Trophoblast cell (in vitro differentiated cells and primary cell): ENCODE measurements around the gene CYP26C1.

Source experiments
- DNase-seq, 2 donors: peaks; one replicate each; pipeline ENCODE4 v3.0.0-alpha.2; 2016
- H2AFZ ChIP-seq: 2 replicates; pipeline ENCODE4 v1.6.1; 2013; ENCODE audit warnings: low read length, moderate library complexity, mild to moderate bottlenecking; ENCODE audit not compliant: insufficient read depth, poor library complexity
- H2AK5ac ChIP-seq: 2 replicates; pipeline ENCODE4 v1.6.1; 2013; ENCODE audit warnings: mild to moderate bottlenecking, low read length
- H2BK120ac ChIP-seq: 2 replicates; pipeline ENCODE4 v1.6.1; 2013; ENCODE audit warnings: low read length, mild to moderate bottlenecking, moderate library complexity; ENCODE audit not compliant: insufficient read depth, poor library complexity
- H2BK12ac ChIP-seq: 2 replicates; pipeline ENCODE4 v1.6.1; 2013; ENCODE audit warnings: mild to moderate bottlenecking, low read length, moderate library complexity
- H2BK5ac ChIP-seq: 2 replicates; pipeline ENCODE4 v1.6.1; 2013; ENCODE audit warnings: low read length, low read depth, moderate library complexity, mild to moderate bottlenecking; ENCODE audit not compliant: poor library complexity
- H3K14ac ChIP-seq: 2 replicates; pipeline ENCODE4 v1.6.1; 2013; ENCODE audit warnings: mild to moderate bottlenecking, low read length
- H3K18ac ChIP-seq: 2 replicates; pipeline ENCODE4 v1.6.1; 2013; ENCODE audit warnings: mild to moderate bottlenecking, low read length
- H3K23ac ChIP-seq: 2 replicates; pipeline ENCODE4 v1.6.1; 2013; ENCODE audit warnings: low read length
- H3K27ac ChIP-seq: 2 replicates; pipeline ENCODE4 v1.5.1; 2013; ENCODE audit warnings: low read depth, mild to moderate bottlenecking, inconsistent platforms, low read length, moderate library complexity
- H3K27me3 ChIP-seq: 2 replicates; pipeline ENCODE4 v1.6.1; 2013; ENCODE audit warnings: inconsistent platforms, mild to moderate bottlenecking, low read length, moderate library complexity; ENCODE audit not compliant: insufficient read depth
- H3K36me3 ChIP-seq, 2 experiments: 1 replicate in 1 of 2; 2 replicates in 1 of 2; pipeline ENCODE4 v1.6.1; 2013; ENCODE audit warnings: low read length in 2 of 2, mild to moderate bottlenecking in 2 of 2, moderate library complexity in 1 of 2; ENCODE audit not compliant: insufficient read depth in 2 of 2, control insufficient read depth in 1 of 2
- H3K4ac ChIP-seq: 2 replicates; pipeline ENCODE4 v1.6.1; 2013; ENCODE audit warnings: low read depth, mild to moderate bottlenecking, low read length, moderate library complexity
- H3K4me1 ChIP-seq, 2 experiments: 1 replicate in 1 of 2; 2 replicates in 1 of 2; pipeline ENCODE4 v1.6.1; 2013; ENCODE audit warnings: low read length in 2 of 2, mild to moderate bottlenecking in 2 of 2, moderate library complexity in 1 of 2; ENCODE audit not compliant: insufficient read depth in 2 of 2, control insufficient read depth in 1 of 2
- H3K4me2 ChIP-seq: 2 replicates; pipeline ENCODE4 v1.6.1; 2013; ENCODE audit warnings: inconsistent platforms, mild to moderate bottlenecking, low read length, moderate library complexity
- H3K4me3 ChIP-seq: 2 replicates; pipeline ENCODE4 v1.5.1; 2013; ENCODE audit warnings: mild to moderate bottlenecking, low read depth, low read length, inconsistent platforms
- H3K79me1 ChIP-seq: one replicate; pipeline ENCODE4 v1.6.1; 2013; ENCODE audit warnings: low read length
- H3K79me2 ChIP-seq: 2 replicates; pipeline ENCODE4 v1.6.1; 2013; ENCODE audit warnings: low read length, mild to moderate bottlenecking; ENCODE audit not compliant: control insufficient read depth, insufficient read depth, poor library complexity
- H3K9ac ChIP-seq: 2 replicates; pipeline ENCODE4 v1.6.1; 2013; ENCODE audit warnings: mild to moderate bottlenecking, low read length
- H3K9me3 ChIP-seq: 2 replicates; pipeline ENCODE4 v1.6.1; 2013; ENCODE audit warnings: low read depth, mild to moderate bottlenecking, control low read depth, inconsistent platforms, low read length; ENCODE audit not compliant: insufficient read depth
- H4K12ac ChIP-seq: 2 replicates; pipeline ENCODE4 v1.6.1; 2013; ENCODE audit warnings: low read depth, mild to moderate bottlenecking, low read length, moderate library complexity
- H4K8ac ChIP-seq: 2 replicates; pipeline ENCODE4 v1.6.1; 2013; ENCODE audit warnings: low read depth, mild to moderate bottlenecking, low read length, moderate library complexity
- H4K91ac ChIP-seq: one replicate; pipeline ENCODE4 v1.6.1; 2013; ENCODE audit warnings: low read depth, mild to moderate bottlenecking, low read length, moderate library complexity
- WGBS: extraction: QIAGEN DNeasy Blood & Tissue Kit; methylation state at CpG from one replicate; pipeline ENCODE4 v1.1.7; 2013; ENCODE audit warnings: missing lambda C conversion rate; ENCODE audit not compliant: insufficient read length, insufficient coverage; ENCODE audit errors: extremely low coverage; 5-methylcytosine and 5-hydroxymethylcytosine counted together

Gene CYP26C1

DNA sequence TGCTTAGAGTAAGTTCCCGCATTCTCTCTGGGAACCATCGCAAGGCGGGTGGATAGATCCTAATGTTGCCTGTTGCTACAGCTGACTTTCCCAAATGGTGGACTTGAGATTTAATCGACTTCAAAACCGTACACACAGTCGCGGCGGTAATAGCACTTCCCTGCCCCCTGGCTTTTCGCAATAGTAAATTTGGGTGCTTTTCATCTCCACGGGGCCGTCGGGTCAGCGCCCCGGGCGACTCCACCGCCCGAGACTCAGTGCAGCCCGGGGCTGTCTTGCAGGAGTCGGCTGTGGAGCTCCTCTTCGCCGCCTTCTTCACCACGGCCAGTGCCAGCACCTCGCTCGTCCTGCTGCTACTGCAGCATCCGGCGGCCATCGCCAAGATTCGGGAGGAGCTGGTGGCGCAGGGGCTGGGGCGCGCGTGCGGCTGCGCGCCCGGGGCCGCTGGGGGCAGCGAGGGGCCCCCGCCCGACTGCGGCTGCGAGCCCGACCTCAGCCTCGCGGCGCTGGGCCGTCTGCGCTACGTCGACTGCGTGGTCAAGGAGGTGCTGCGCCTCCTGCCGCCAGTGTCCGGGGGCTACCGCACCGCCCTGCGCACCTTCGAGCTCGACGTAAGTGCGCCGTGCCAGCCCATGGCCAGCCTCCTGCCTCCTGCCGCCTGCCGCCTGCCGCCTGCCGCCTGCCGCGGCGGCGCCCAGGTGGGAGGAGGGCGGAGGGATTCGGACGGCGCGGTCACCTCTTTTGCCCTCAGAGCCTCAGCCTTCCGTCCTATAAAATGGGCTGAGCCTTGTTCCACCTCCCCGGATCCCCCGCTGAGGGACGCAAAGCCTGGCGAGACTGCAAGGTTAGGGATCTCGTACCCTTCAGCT lies 5.3 kb downstream of the CYP26C1 start:
- peaks cover 10% of the 10 kb centered on the region for H3K9me3 ChIP-seq
- no peak overlapping the region for H3K4ac ChIP-seq
- H2BK120ac ChIP-seq, result no peak overlapping the region
- no peak overlapping the region for H3K14ac ChIP-seq
- H2BK5ac ChIP-seq, result no peak overlapping the region
- H3K23ac ChIP-seq, result no peak overlapping the region
- no peaks in the 10 kb centered on the region for H3K36me3 ChIP-seq
- peak overlapping the region; percentile 46 for H3K4me3 ChIP-seq
- no peak overlapping the region for H4K91ac ChIP-seq
- no peak overlapping the region for H3K9ac ChIP-seq
- peaks cover 91% of the 10 kb centered on the region for H3K27me3 ChIP-seq
- no peaks in the 10 kb centered on the region for H3K79me2 ChIP-seq
- peak overlapping the region; percentile 65 for H3K4me2 ChIP-seq
- no peaks in the 10 kb centered on the region for H3K79me1 ChIP-seq
- H3K18ac ChIP-seq, result no peak overlapping the region
- H2BK12ac ChIP-seq, result no peak overlapping the region
- H4K12ac ChIP-seq, result no peak overlapping the region
- no peak for DNase-seq
- no peak overlapping the region for H3K27ac ChIP-seq
- peak overlapping the region; percentile 13 for H2AFZ ChIP-seq
- WGBS, result no CpG with 5 or more reads among the region's 81 CpGs
- H3K4me1 ChIP-seq, result peaks cover 18 to 30% of the 10 kb centered on the region in 2 experiments
- H2AK5ac ChIP-seq, result no peak overlapping the region
- H4K8ac ChIP-seq, result no peak overlapping the region

DNA sequence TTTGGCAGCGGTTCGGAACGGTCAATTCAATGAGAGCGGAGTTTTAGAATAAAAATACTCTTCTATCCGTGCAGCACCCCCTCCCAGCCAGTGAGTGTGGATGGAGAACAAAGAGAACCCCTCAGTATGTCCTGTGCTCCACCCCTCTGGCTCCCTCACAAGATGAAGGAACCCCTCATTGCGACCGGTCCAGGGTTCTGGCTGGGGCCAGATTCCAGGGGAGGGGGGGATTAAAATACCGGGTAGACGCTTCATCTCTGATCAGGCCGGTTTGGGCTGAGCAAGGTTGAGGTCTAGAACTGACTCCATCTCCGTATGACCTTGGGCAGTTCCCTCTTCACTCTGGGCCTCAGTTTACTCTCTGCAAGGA lies 5.9 kb downstream of the CYP26C1 start:
- peaks cover 18 to 24% of the 10 kb centered on the region in 2 experiments for H3K4me1 ChIP-seq
- DNase-seq, result no peak
- no peak overlapping the region for H2BK120ac ChIP-seq
- no peak overlapping the region for H4K8ac ChIP-seq
- no peak overlapping the region for H2AK5ac ChIP-seq
- H4K12ac ChIP-seq, result no peak overlapping the region
- no peak overlapping the region for H3K4ac ChIP-seq
- no peak overlapping the region for H4K91ac ChIP-seq
- H2BK5ac ChIP-seq, result no peak overlapping the region
- H3K18ac ChIP-seq, result no peak overlapping the region
- no peaks in the 10 kb centered on the region for H3K79me1 ChIP-seq
- H3K79me2 ChIP-seq, result no peaks in the 10 kb centered on the region
- H3K14ac ChIP-seq, result no peak overlapping the region
- H3K4me3 ChIP-seq, result no peak overlapping the region
- peaks cover 88% of the 10 kb centered on the region for H3K27me3 ChIP-seq
- H2BK12ac ChIP-seq, result no peak overlapping the region
- H3K36me3 ChIP-seq, result no peaks in the 10 kb centered on the region
- no peak overlapping the region for H3K4me2 ChIP-seq
- WGBS, result no CpG with 5 or more reads among the region's 11 CpGs
- no peak overlapping the region for H3K27ac ChIP-seq
- H3K23ac ChIP-seq, result peak overlapping the region; percentile 27
- peaks cover 10% of the 10 kb centered on the region for H3K9me3 ChIP-seq
- no peak overlapping the region for H3K9ac ChIP-seq
- H2AFZ ChIP-seq, result no peak overlapping the region

DNA sequence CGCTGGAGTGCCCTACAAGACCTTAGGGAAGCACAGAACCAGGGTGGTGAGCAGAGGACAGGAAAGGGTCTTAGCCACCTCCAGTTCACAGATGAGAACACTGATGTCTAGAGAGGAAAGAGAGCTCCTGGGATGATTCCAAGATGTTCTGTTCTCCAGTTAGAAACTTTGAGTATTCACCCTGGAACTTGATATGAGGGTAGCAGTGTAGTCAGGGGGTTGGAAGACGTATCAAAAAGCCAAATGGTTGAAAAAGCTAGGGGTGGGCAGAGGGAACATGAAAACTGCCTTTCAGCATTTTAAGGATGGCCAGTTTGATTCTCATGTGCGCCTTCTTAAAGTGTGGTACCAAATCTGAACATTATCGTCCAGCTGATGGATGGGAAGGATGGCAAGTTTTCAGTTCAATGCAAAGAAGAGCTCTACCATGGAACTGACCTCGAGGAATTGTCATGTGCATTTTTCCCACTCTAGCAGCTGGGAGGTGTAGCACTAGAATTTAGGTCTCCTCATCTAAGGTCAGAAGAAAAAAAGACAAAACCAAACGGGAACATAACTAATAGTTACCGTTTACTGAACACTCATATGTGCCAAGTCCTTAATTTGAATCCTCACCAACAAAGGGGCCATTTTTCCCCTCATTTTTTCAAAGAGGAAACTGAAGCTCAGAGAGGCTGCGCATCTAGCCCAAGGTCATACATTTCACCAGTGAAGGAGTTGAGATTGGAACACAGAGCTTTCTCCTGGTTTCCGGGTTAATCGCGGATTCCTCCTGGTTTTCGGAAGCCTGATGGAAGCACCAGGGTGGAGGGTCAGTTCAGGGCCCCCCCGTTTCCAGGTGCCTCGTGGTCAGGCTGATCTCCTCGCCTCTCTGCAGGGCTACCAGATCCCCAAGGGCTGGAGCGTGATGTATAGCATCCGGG lies 7.1 kb downstream of the CYP26C1 start:
- no peaks in the 10 kb centered on the region for H3K79me2 ChIP-seq
- no peak overlapping the region for H2AK5ac ChIP-seq
- H2AFZ ChIP-seq, result no peak overlapping the region
- H3K4me1 ChIP-seq, result peaks cover 14 to 29% of the 10 kb centered on the region in 2 experiments
- no peak overlapping the region for H2BK120ac ChIP-seq
- H2BK5ac ChIP-seq, result no peak overlapping the region
- no peak overlapping the region for H3K4ac ChIP-seq
- H3K9me3 ChIP-seq, result peaks cover 7% of the 10 kb centered on the region
- no peak for DNase-seq
- H3K4me2 ChIP-seq, result peak overlapping the region; percentile 62
- H3K14ac ChIP-seq, result no peak overlapping the region
- H3K18ac ChIP-seq, result no peak overlapping the region
- H3K23ac ChIP-seq, result no peak overlapping the region
- no peak overlapping the region for H3K9ac ChIP-seq
- H4K91ac ChIP-seq, result no peak overlapping the region
- H3K27me3 ChIP-seq, result peaks cover 86% of the 10 kb centered on the region
- no peaks in the 10 kb centered on the region for H3K36me3 ChIP-seq
- H4K12ac ChIP-seq, result no peak overlapping the region
- WGBS, result no CpG with 5 or more reads among the region's 17 CpGs
- H3K4me3 ChIP-seq, result no peak overlapping the region
- H4K8ac ChIP-seq, result no peak overlapping the region
- no peak overlapping the region for H2BK12ac ChIP-seq
- no peaks in the 10 kb centered on the region for H3K79me1 ChIP-seq
- H3K27ac ChIP-seq, result no peak overlapping the region

DNA sequence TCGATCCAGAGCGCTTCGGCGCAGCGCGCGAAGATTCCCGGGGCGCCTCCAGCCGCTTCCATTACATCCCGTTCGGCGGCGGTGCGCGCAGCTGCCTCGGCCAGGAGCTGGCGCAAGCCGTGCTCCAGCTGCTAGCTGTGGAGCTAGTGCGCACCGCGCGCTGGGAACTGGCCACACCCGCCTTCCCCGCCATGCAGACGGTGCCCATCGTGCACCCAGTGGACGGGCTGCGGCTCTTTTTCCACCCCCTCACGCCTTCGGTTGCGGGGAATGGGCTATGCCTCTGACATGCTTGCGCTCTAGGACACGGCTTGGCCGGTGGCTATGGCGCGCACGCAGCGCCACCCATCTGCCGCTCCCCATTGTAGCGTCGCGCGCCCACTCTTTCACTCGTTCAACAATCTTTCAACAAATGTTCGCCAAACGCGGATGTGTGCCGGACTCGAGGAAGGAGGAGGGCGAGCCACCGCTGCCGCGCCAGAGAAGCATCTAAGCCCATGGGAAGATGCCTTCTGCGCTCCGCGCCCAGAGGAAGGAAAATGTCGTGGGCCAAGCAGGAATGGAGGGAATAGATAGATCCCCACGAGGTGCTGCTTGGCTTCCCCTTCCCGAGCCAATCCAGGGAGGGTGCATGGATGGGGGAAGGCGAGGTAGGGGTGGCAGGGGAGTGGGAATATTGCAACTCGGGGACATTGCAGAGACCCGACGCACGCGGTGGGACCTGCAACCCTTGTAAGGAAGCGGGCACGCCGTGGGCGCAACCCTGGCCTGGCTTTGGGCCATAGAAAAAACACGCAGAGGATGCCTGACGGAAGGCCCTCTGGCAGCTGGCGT lies 8.0 kb downstream of the CYP26C1 start:
- Histone ChIP-seq H2BK5ac (no peak overlapping the region), H2AK5ac (no peak overlapping the region), H3K27me3 (peaks cover 86% of the 10 kb centered on the region), H3K79me2 (no peaks in the 10 kb centered on the region), H3K27ac (no peak overlapping the region), H3K4ac (no peak overlapping the region), H3K4me3 (no peak overlapping the region), H4K91ac (no peak overlapping the region), H3K14ac (no peak overlapping the region), H3K79me1 (no peaks in the 10 kb centered on the region), H3K36me3 (no peaks in the 10 kb centered on the region), H3K9me3 (peaks cover 5% of the 10 kb centered on the region), H2BK12ac (no peak overlapping the region), H3K4me1 (peaks cover 14 to 29% of the 10 kb centered on the region in 2 experiments), H4K12ac (no peak overlapping the region), H3K4me2 (peak overlapping the region; percentile 62), H3K23ac (no peak overlapping the region), H3K18ac (no peak overlapping the region), H2AFZ (no peak overlapping the region), H3K9ac (no peak overlapping the region), H2BK120ac (no peak overlapping the region), H4K8ac (no peak overlapping the region)
- DNase-seq, result no peak
- no CpG with 5 or more reads among the region's 73 CpGs for WGBS
